Neuronal stem cell (in vitro differentiated cells): Measurements from ENCODE around the gene RIN3.
A peak's percentile ranks its signal among the peaks of the same experiment; 100 is the strongest.

Experiments
- DNase-seq: peaks from one replicate; pipeline ENCODE4 v3.0.0-alpha.2; 2013; ENCODE audit warnings: low spot score
- H2AFZ ChIP-seq: one replicate; pipeline ENCODE4 v1.6.1; 2013; ENCODE audit warnings: mild to moderate bottlenecking, low read length, inconsistent platforms
- H2AK5ac ChIP-seq: 2 replicates; pipeline ENCODE4 v1.6.1; 2013; ENCODE audit warnings: low read depth, mild to moderate bottlenecking, inconsistent platforms, low read length, moderate library complexity, mixed read lengths
- H2BK120ac ChIP-seq: 2 replicates; pipeline ENCODE4 v1.6.1; 2013; ENCODE audit warnings: low read depth, mild to moderate bottlenecking, inconsistent platforms, low read length, moderate library complexity, mixed read lengths
- H2BK12ac ChIP-seq: one replicate; pipeline ENCODE4 v1.6.1; 2013; ENCODE audit warnings: low read length, inconsistent platforms
- H2BK15ac ChIP-seq: 2 replicates; pipeline ENCODE4 v1.6.1; 2013; ENCODE audit warnings: mild to moderate bottlenecking, low read length, inconsistent platforms, mixed read lengths
- H2BK5ac ChIP-seq: one replicate; pipeline ENCODE4 v1.6.1; 2013; ENCODE audit warnings: inconsistent platforms, mild to moderate bottlenecking, low read length, moderate library complexity
- H3K14ac ChIP-seq: one replicate; pipeline ENCODE4 v1.6.1; 2013; ENCODE audit warnings: low read length, inconsistent platforms
- H3K18ac ChIP-seq: 2 replicates; pipeline ENCODE4 v1.6.1; 2013; ENCODE audit warnings: low read length, inconsistent platforms
- H3K23ac ChIP-seq: 2 replicates; pipeline ENCODE4 v1.6.1; 2013; ENCODE audit warnings: low read depth, mild to moderate bottlenecking, mixed read lengths, low read length, inconsistent platforms; ENCODE audit not compliant: poor library complexity
- H3K27ac ChIP-seq: replicated peaks from 3 replicates; pipeline ENCODE4 v1.5.1; 2013; ENCODE audit warnings: low read length, inconsistent platforms
- H3K27me3 ChIP-seq, 3 experiments: 2 replicates each; pipeline ENCODE4 v1.6.1; 2013; ENCODE audit warnings: low read length in 3 of 3, mild to moderate bottlenecking in 2 of 3, inconsistent platforms in 1 of 3, low read depth in 1 of 3, mixed read lengths in 1 of 3, moderate library complexity in 1 of 3; ENCODE audit not compliant: control insufficient read depth in 3 of 3, insufficient read depth in 3 of 3
- H3K36me3 ChIP-seq, 2 donors: replicated peaks in 1 of 2; 2 replicates each; pipeline ENCODE4 v1.6.1; 2013; ENCODE audit warnings: low read length in 2 of 2; ENCODE audit not compliant: control insufficient read depth in 2 of 2, insufficient read depth in 2 of 2
- H3K4ac ChIP-seq: 2 replicates; pipeline ENCODE4 v1.6.1; 2013; ENCODE audit warnings: inconsistent platforms, mild to moderate bottlenecking, low read length, moderate library complexity
- H3K4me1 ChIP-seq, 2 donors: 1 replicate in 1 of 2; 2 replicates in 1 of 2; pipeline ENCODE4 v1.6.1; 2013; ENCODE audit warnings: low read length in 2 of 2, low read depth in 1 of 2; ENCODE audit not compliant: control insufficient read depth in 2 of 2, insufficient read depth in 1 of 2
- H3K4me2 ChIP-seq: one replicate; pipeline ENCODE4 v1.6.1; 2013; ENCODE audit warnings: mild to moderate bottlenecking, low read length, inconsistent platforms; ENCODE audit not compliant: insufficient read depth, poor library complexity, severe bottlenecking
- H3K4me3 ChIP-seq, 2 donors: 2 replicates each; pipeline ENCODE4 v1.5.1; 2013; ENCODE audit warnings: low read length in 2 of 2, mild to moderate bottlenecking in 2 of 2, inconsistent platforms in 1 of 2, moderate library complexity in 1 of 2
- H3K79me1 ChIP-seq: one replicate; pipeline ENCODE4 v1.6.1; 2013; ENCODE audit warnings: low read depth, mild to moderate bottlenecking, inconsistent platforms, low read length, moderate library complexity
- H3K9ac ChIP-seq: one replicate; pipeline ENCODE4 v1.6.1; 2013; ENCODE audit warnings: mild to moderate bottlenecking, low read depth, low read length, inconsistent platforms; ENCODE audit not compliant: poor library complexity
- H3K9me3 ChIP-seq, 2 donors: replicated peaks in 1 of 2; 2 replicates each; pipeline versions ENCODE3 to v1.6.1; 2013; ENCODE audit warnings: low read length in 2 of 2, mild to moderate bottlenecking in 2 of 2, inconsistent platforms in 1 of 2, low read depth in 1 of 2, mixed read lengths in 1 of 2, moderate library complexity in 1 of 2; ENCODE audit not compliant: control insufficient read depth in 2 of 2, insufficient read depth in 1 of 2
- H4K8ac ChIP-seq: one replicate; pipeline ENCODE4 v1.6.1; 2013; ENCODE audit warnings: low read depth, mild to moderate bottlenecking, inconsistent platforms, low read length, moderate library complexity
- H4K91ac ChIP-seq: one replicate; pipeline ENCODE4 v1.6.1; 2013; ENCODE audit warnings: low read length, low read depth, mild to moderate bottlenecking, inconsistent platforms; ENCODE audit not compliant: poor library complexity
- WGBS, 2 donors: extraction: QIAGEN DNeasy Blood & Tissue Kit; methylation state at CpG; one replicate each; pipeline ENCODE4 v1.1.7; 2013; ENCODE audit warnings: missing lambda C conversion rate in 2 of 2, mixed read lengths in 1 of 2; ENCODE audit not compliant: insufficient read length in 2 of 2, insufficient replicate concordance in 1 of 2; ENCODE audit errors: extremely low coverage in 2 of 2; 5-methylcytosine and 5-hydroxymethylcytosine counted together

The RIN3 gene

DNA sequence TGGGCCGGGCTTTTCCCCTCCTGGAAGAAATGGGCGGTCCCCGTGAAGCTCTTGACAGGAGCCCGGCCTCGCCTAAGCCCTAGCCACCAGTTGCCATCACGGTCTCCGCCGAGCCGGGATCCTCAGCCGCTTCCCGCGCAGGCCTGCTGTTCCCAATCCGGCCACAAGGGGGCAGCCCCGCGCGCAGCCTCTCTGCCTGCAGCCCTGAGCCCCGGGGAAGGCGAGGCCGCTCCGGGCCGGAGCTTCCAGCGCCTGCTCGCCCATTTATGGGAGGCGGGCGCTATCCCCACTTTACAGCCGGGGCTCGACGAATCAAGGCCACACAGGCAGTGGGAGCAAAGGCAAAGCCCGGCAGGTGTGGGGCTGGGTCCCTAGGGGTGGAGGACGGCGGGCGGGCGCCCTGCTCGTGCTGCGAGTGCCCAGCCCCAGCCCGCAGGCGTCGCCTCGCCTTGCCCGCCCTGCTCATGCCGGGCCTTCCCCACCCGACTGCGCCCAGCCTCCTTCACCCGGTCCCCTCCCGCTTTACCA is 173.4 kb downstream of the RIN3 start:
- peak overlapping the region; percentile 87 for H2AFZ ChIP-seq
- peak overlapping the region; percentile 72 for H2BK120ac ChIP-seq
- DNase-seq = peak; percentile 84
- H3K27me3 ChIP-seq = peaks cover 0 to 30% (median 11%) of the 10 kb centered on the region in 3 experiments
- peak overlapping the region; percentile 85 for H2BK15ac ChIP-seq
- peak overlapping the region; percentile 22 for H2BK12ac ChIP-seq
- peaks cover 0 to 3% of the 10 kb centered on the region in 2 donors for H3K36me3 ChIP-seq
- peak overlapping the region; percentile 99 for H3K14ac ChIP-seq
- H3K4me3 ChIP-seq = peak overlapping the region in 1 of 2 donors; percentile 76
- H3K4ac ChIP-seq = peak overlapping the region; percentile 53
- no peak overlapping the region for H3K27ac ChIP-seq
- H3K18ac ChIP-seq = peak overlapping the region; percentile 94
- H3K9ac ChIP-seq = peak overlapping the region; percentile 90
- peak overlapping the region; percentile 84 for H2AK5ac ChIP-seq
- no peak overlapping the region for H2BK5ac ChIP-seq
- peaks cover 0 to 4% of the 10 kb centered on the region in 2 donors for H3K4me1 ChIP-seq
- no peaks in the 10 kb centered on the region for H3K9me3 ChIP-seq
- peak overlapping the region; percentile 31 for H3K23ac ChIP-seq
- H3K79me1 ChIP-seq = no peaks in the 10 kb centered on the region
- WGBS, 2 donors = no CpG with 5 or more reads among the region's 45 CpGs
- no peak overlapping the region for H4K91ac ChIP-seq
- peak overlapping the region; percentile 94 for H3K4me2 ChIP-seq
- H4K8ac ChIP-seq = peak overlapping the region; percentile 17

DNA sequence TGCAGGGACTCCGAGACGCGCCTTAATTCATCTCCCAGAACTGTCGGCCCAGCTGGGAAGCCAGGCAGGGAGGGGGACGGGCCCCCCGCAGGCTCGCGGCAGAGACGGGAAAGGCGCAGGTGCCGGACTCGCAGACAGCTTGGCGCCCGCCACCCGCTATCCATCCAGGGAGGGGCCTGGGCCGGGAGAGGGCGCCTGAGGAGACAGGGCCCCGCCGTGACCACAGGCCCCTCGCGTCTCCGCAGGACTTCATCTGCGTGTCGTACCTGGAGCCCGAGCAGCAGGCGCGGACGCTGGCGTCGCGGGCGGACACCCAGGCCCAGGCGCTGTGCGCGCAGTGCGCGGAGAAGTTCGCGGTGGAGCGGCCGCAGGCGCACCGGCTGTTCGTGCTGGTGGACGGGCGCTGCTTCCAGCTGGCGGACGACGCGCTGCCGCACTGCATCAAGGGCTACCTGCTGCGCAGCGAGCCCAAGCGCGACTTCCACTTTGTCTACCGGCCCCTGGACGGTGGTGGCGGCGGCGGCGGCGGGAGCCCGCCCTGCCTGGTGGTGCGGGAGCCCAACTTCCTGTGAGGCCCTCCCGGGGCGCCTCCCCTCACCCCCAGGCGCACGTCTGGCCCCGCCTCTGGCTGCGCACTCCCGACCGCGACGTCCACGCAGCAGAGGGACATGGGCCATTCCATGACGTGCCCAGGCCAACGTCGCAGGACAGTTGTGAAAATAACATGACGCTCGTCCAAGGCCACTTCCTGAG is 174.3 kb downstream of the RIN3 start:
- no peaks in the 10 kb centered on the region for H3K79me1 ChIP-seq
- H2BK15ac ChIP-seq = peak overlapping the region; percentile 85
- H2BK12ac ChIP-seq = no peak overlapping the region
- peak overlapping the region; percentile 94 for H3K4me2 ChIP-seq
- H4K91ac ChIP-seq = no peak overlapping the region
- peak overlapping the region; percentile 65 for H4K8ac ChIP-seq
- H2BK120ac ChIP-seq = no peak overlapping the region
- H3K4me3 ChIP-seq = peak overlapping the region in 1 of 2 donors; percentile 76
- no peak overlapping the region for H3K27ac ChIP-seq
- WGBS, 2 donors = no CpG with 5 or more reads among the region's 80 CpGs
- peaks cover 0 to 3% of the 10 kb centered on the region in 2 donors for H3K36me3 ChIP-seq
- H2AK5ac ChIP-seq = peak overlapping the region; percentile 52
- peak overlapping the region; percentile 82 for H3K14ac ChIP-seq
- peaks cover 0 to 4% of the 10 kb centered on the region in 2 donors for H3K4me1 ChIP-seq
- H3K18ac ChIP-seq = peak overlapping the region; percentile 89
- no peak overlapping the region for H3K4ac ChIP-seq
- peak overlapping the region; percentile 80 for H3K23ac ChIP-seq
- peak; percentile 37 for DNase-seq
- peaks cover 0 to 30% (median 11%) of the 10 kb centered on the region in 3 experiments for H3K27me3 ChIP-seq
- H3K9ac ChIP-seq = peak overlapping the region; percentile 93
- no peaks in the 10 kb centered on the region for H3K9me3 ChIP-seq
- no peak overlapping the region for H2AFZ ChIP-seq
- H2BK5ac ChIP-seq = peak overlapping the region; percentile 53

DNA sequence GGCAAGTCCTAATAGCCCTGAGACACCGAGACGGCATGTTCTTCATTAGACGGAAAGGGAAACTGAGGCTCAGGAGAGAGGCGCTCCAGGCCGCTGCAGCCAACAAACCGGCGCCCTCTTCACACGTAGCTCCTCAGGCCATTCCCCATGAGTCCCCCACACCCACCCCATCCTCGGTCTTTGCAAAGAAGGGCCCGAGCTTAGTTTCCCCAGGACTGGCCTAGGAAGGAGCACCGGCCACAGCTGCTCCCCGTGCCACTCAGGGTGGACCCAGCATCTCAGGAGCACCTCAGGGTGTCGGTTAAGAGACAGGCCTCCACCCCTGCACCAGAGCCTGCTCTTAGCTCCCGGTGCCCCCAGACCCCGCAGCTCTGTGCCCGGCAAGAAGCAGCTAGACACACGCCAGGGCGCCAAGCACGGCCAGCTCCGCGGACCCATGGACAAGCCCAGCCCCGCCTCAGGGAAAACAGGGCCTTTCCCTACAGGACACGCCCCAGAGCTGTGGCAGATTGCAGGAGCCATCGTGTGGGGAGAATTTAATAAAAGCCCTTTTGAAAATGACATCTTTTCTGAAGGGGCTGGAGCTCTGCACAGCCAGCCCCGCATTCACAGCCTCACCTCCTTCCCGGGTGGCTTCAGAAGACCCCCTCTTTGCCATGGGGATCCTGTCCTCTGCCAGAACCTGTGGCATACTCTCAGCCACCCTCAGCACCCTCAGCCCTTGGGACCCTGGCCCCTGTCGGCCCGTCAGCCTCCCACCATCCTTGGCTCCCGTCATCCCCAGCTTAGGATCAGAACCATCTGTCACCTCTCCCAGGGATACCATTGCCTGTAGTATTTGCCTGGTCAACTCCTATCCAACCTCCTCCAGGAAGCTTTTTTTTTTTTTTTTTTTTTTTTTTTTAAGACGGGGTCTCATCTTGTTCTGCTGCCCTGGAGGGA is 175.1 kb downstream of the RIN3 start:
- DNase-seq = no peak
- Histone ChIP-seq H3K4me2 (no peak overlapping the region), H3K23ac (peak overlapping the region; percentile 85), H2BK5ac (no peak overlapping the region), H3K36me3 (peaks cover 0 to 3% of the 10 kb centered on the region in 2 donors), H2AFZ (no peak overlapping the region), H3K14ac (peak overlapping the region; percentile 71), H3K4me3 (peak overlapping the region in 1 of 2 donors; percentile 76), H4K91ac (no peak overlapping the region), H3K18ac (no peak overlapping the region), H2BK15ac (peak overlapping the region; percentile 85), H3K79me1 (no peaks in the 10 kb centered on the region), H2BK120ac (no peak overlapping the region), H3K4me1 (peaks cover 0 to 4% of the 10 kb centered on the region in 2 donors), H3K9ac (no peak overlapping the region), H2BK12ac (no peak overlapping the region), H3K4ac (no peak overlapping the region), H3K9me3 (no peaks in the 10 kb centered on the region), H2AK5ac (peak overlapping the region; percentile 90), H4K8ac (peak overlapping the region; percentile 65), H3K27me3 (peaks cover 0 to 30% (median 11%) of the 10 kb centered on the region in 3 experiments), H3K27ac (no peak overlapping the region)
- no CpG with 5 or more reads among the region's 30 CpGs for WGBS, 2 donors
